Osteocyte (in vitro differentiated cells): Measurements from ENCODE around the gene USF2. TPM values are rescaled to one million over a fixed set of nuclear protein-coding genes. Genes with fewer than 3 reads are reported as not detected.

Experiments
- DNase-seq: peaks from one replicate; pipeline ENCODE4 v3.0.0; 2021; ENCODE audit warnings: mixed read lengths; ENCODE audit not compliant: unreplicated experiment; ENCODE audit errors: extremely low spot score
- H3K27ac Mint-ChIP-seq: one replicate; pipeline ENCODE4 v1.8.0; 2021; ENCODE audit warnings: mild to moderate bottlenecking, mixed read lengths; ENCODE audit not compliant: unreplicated experiment
- H3K27me3 Mint-ChIP-seq: one replicate; pipeline ENCODE4 v1.8.0; 2021; ENCODE audit warnings: mixed read lengths; ENCODE audit not compliant: unreplicated experiment
- H3K36me3 Mint-ChIP-seq: one replicate; pipeline ENCODE4 v1.8.0; 2021; ENCODE audit warnings: mixed read lengths; ENCODE audit not compliant: unreplicated experiment
- H3K4me1 Mint-ChIP-seq: one replicate; pipeline ENCODE4 v1.8.0; 2021; ENCODE audit warnings: mixed read lengths; ENCODE audit not compliant: unreplicated experiment
- H3K4me3 Mint-ChIP-seq: one replicate; pipeline ENCODE4 v1.8.0; 2021; ENCODE audit warnings: mild to moderate bottlenecking, moderate library complexity, mixed read lengths; ENCODE audit not compliant: unreplicated experiment
- H3K9me3 Mint-ChIP-seq: one replicate; pipeline ENCODE4 v1.8.0; 2021; ENCODE audit warnings: mixed read lengths; ENCODE audit not compliant: unreplicated experiment
- CTCF ChIP-seq: fragments of 200-600 bp; sonication (generic); IDR thresholded peaks from 2 replicates; pipeline ENCODE4 v1.5.0; 2021; ENCODE audit warnings: antibody characterized with exemption, mild to moderate bottlenecking, moderate library complexity
- total RNA-seq: library from RNA; stranded (reverse); gene quantifications from 2 replicates; pipeline ENCODE4 v1.2.1, GENCODE V29; 2021

The USF2 gene
- total RNA-seq, 1 donor from 2014 or later = 112 TPM

DNA sequence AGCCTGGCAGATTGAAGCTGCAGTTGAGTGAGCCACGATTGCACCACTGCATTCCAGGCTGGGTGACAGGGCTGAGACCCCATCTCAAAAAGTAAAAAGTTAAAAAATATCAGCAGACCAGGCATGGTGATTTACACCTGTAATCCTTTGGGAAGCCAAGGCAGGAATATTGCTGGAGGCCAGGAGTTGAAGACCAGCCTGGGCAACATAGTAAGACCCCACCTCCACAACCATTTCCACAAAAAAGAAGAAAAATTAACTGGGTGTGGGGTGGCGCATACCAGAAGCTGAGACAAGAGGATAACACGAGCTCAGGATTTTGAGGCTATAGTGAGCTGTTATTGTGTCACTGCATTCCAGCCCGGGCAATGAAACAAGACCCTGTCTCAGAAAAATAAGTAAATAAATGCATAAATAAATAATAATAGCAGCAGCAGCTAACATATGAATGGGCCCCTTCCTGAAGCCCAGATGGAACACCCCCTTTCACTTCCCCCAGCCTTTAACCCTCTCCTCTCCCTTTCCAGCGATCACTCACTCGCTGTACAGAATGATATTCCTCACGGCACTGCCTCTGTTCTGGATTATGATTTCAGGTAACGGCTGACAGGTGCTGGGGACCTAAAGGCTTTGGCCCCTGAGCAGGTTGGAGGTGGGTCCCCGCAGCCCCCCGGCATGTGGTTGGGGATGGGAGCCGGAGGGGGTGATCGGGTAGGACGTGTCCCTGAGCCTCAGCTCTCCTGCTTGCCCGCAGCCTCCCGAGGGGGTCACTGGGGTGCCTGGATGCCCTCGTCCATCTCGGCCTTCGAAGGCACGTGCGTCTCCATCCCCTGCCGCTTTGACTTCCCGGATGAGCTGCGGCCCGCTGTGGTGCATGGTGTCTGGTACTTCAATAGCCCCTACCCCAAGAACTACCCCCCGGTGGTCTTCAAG is 26.4 kb downstream of the USF2 start:
- Mint-ChIP-seq H3K4me1 (no peaks in the 10 kb centered on the region), H3K4me3 (no peak overlapping the region), H3K27ac (no peak overlapping the region), H3K36me3 (no peaks in the 10 kb centered on the region), H3K27me3 (peaks cover 14% of the 10 kb centered on the region), H3K9me3 (no peaks in the 10 kb centered on the region)
- TF ChIP-seq CTCF = no peak
- DNase-seq = no peak

DNA sequence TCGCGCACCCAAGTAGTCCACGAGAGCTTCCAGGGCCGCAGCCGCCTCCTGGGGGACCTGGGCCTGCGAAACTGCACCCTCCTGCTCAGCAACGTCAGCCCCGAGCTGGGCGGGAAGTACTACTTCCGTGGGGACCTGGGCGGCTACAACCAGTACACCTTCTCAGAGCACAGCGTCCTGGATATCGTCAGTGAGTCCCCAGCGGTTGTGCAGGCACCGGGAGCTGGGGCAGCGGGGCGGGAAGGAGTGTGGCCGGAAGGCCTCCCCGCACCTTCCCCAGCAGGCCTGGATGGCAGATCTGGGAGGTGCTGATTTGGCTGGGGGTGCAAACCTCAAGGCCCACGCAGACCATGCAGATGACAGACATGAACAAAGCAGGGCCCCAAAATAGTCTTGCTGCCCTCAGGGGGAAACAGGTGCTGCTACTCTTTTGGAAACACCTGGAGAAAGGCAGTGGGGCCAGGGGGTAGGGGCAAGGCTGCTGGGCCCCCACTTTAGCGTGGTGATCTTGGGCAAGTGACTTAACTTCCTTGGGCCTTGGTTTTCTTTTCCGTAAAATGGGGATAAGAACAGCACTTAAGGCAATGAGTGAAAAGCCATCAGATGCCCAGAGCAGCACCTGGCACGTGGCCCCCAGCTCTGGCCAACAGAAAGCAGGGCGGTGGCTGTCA is 27.2 kb downstream of the USF2 start:
- Mint-ChIP-seq H3K4me3 (no peak overlapping the region), H3K9me3 (no peaks in the 10 kb centered on the region), H3K4me1 (no peaks in the 10 kb centered on the region), H3K36me3 (no peaks in the 10 kb centered on the region), H3K27ac (no peak overlapping the region), H3K27me3 (peaks cover 14% of the 10 kb centered on the region)
- TF ChIP-seq CTCF = no peak
- DNase-seq = no peak

DNA sequence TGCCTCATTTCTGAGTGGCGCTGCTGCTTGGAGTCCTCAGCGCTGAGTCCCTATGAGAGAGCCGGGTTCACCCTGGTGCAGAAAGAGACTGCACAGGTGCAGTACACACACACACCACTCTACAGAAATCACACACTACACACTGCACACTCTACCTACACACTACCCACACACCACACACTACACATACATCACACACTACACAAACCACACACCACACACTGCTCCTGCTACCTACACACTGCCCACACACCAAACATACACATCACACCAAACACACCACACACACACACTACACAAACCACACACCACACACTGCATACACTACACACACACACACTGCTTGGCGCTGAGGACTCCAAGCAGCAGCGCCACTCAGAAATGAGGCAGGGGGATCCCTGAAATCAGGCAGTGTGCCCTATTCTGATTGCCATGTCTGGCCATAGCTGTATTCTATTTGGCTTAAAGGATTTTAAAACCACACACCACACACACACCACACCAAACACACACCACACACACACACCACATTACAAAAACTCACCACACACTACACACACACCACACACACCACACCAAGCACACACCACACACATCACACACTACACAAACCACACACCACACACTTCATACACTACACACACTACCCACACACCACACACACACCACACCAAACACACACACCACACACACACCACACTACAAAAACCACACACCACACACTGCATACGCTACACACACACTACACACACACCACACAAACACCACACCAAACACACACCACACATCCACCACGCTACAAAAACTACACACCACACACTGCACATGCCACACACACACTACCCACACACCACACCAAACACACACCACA is 28.1 kb downstream of the USF2 start:
- H3K9me3 Mint-ChIP-seq = no peaks in the 10 kb centered on the region
- no peak overlapping the region for H3K4me3 Mint-ChIP-seq
- H3K27ac Mint-ChIP-seq = no peak overlapping the region
- TF ChIP-seq CTCF = no peak
- no peak for DNase-seq
- peaks cover 8% of the 10 kb centered on the region for H3K27me3 Mint-ChIP-seq
- no peaks in the 10 kb centered on the region for H3K36me3 Mint-ChIP-seq
- no peaks in the 10 kb centered on the region for H3K4me1 Mint-ChIP-seq

GRCh38 chr19:35297515-35297848 is 28.7 kb downstream of the USF2 start:
- H3K27me3 Mint-ChIP-seq = peaks cover 8% of the 10 kb centered on the region
- no peak for TF ChIP-seq CTCF
- no peaks in the 10 kb centered on the region for H3K4me1 Mint-ChIP-seq
- no peak for DNase-seq
- H3K27ac Mint-ChIP-seq = no peak overlapping the region
- no peaks in the 10 kb centered on the region for H3K9me3 Mint-ChIP-seq
- no peak overlapping the region for H3K4me3 Mint-ChIP-seq
- no peaks in the 10 kb centered on the region for H3K36me3 Mint-ChIP-seq
